Smooth muscle cell (in vitro differentiated cells): ENCODE results near the gene CHL1. TPM values are rescaled to one million over a fixed set of nuclear protein-coding genes. Genes with fewer than 3 reads are reported as not detected.

Experiments used
- DNase-seq: peaks from one replicate; lab custom pipeline; 2025; ENCODE audit not compliant: unreplicated experiment; lab: John Stamatoyannopoulos, UW
- H2AFZ ChIP-seq: fragments of 200-600 bp; sonication (generic); 2 replicates; pipeline ENCODE4 v1.6.0; 2016; ENCODE audit warnings: antibody characterized with exemption, low read depth, mild to moderate bottlenecking
- H3F3A ChIP-seq: fragments of 200-600 bp; sonication (generic); 2 replicates; pipeline ENCODE4 v1.6.0; 2017; ENCODE audit warnings: antibody characterized with exemption, low read depth
- H3K27ac ChIP-seq: fragments of 200-600 bp; sonication (generic); 2 replicates; pipeline ENCODE4 v1.5.1; 2016; ENCODE audit warnings: low read depth, mild to moderate bottlenecking
- H3K27me3 ChIP-seq: fragments of 200-600 bp; sonication (generic); 2 replicates; pipeline ENCODE4 v1.6.1; 2016; ENCODE audit warnings: low read depth, mild to moderate bottlenecking
- H3K36me3 ChIP-seq: fragments of 200-600 bp; sonication (generic); 2 replicates; pipeline ENCODE4 v1.5.1; 2016; ENCODE audit warnings: low read depth
- H3K4me1 ChIP-seq: fragments of 200-600 bp; sonication (generic); 2 replicates; pipeline ENCODE4 v1.5.1; 2016; ENCODE audit warnings: low read depth
- H3K4me2 ChIP-seq: fragments of 200-600 bp; sonication (generic); 2 replicates; pipeline ENCODE4 v1.6.0; 2016; ENCODE audit warnings: mild to moderate bottlenecking
- H3K4me3 ChIP-seq: fragments of 200-600 bp; sonication (generic); 2 replicates; pipeline ENCODE4 v1.5.1; 2016; ENCODE audit warnings: mild to moderate bottlenecking
- H3K79me2 ChIP-seq: fragments of 200-600 bp; sonication (generic); 2 replicates; pipeline ENCODE4 v1.6.0; 2016; ENCODE audit warnings: low read depth, mild to moderate bottlenecking
- H3K9ac ChIP-seq: fragments of 200-600 bp; sonication (generic); 2 replicates; pipeline ENCODE4 v1.6.0; 2016; ENCODE audit warnings: low read depth
- H3K9me3 ChIP-seq: fragments of 200-600 bp; sonication (generic); replicated peaks from 2 replicates; pipeline ENCODE4 v1.5.1; 2016; ENCODE audit warnings: low read depth
- H4K20me1 ChIP-seq: fragments of 200-600 bp; sonication (generic); 2 replicates; pipeline ENCODE4 v1.6.0; 2016; ENCODE audit warnings: low read depth
- WGBS: methylation state at CpG from one replicate; pipeline ENCODE4 v1.1.7; 2016; ENCODE audit warnings: low lambda C conversion rate; 5-methylcytosine and 5-hydroxymethylcytosine counted together
- polyA plus RNA-seq: library from polyadenylated mRNA; unstranded; fragments of >200 nt; fragmentation: Nextera tagmentation; extraction: Ambion mirVana; gene quantifications from 2 replicates; pipeline ENCODE4 v1.2.1, GENCODE V29; 2016
- total RNA-seq: library from RNA; depleted of rRNA; stranded (reverse); fragments of >200 nt; gene quantifications from 2 replicates; pipeline ENCODE4 v1.2.3, GENCODE V29; 2014
- TF ChIP-seq, protein P1 (sequence below): fragments of 200-600 bp; sonication (generic); IDR thresholded peaks from 2 replicates; pipeline ENCODE4 v1.5.1; 2017; ENCODE audit warnings: borderline replicate concordance, mild to moderate bottlenecking, antibody characterized with exemption; ENCODE audit not compliant: insufficient read depth, poor library complexity, severe bottlenecking

Gene CHL1
- total and polyA plus RNA-seq, 2 experiments from 2014 or later: not detected

- H3F3A ChIP-seq: no peaks in the 10 kb centered on the region
- H3K4me2 ChIP-seq: no peak overlapping the region
- no peak overlapping the region for H2AFZ ChIP-seq
- no peaks in the 10 kb centered on the region for H3K4me1 ChIP-seq
- DNase-seq: no peak
- 69% methylated on average over 6 of the region's 6 CpGs for WGBS
- TF ChIP-seq, protein P1, sequence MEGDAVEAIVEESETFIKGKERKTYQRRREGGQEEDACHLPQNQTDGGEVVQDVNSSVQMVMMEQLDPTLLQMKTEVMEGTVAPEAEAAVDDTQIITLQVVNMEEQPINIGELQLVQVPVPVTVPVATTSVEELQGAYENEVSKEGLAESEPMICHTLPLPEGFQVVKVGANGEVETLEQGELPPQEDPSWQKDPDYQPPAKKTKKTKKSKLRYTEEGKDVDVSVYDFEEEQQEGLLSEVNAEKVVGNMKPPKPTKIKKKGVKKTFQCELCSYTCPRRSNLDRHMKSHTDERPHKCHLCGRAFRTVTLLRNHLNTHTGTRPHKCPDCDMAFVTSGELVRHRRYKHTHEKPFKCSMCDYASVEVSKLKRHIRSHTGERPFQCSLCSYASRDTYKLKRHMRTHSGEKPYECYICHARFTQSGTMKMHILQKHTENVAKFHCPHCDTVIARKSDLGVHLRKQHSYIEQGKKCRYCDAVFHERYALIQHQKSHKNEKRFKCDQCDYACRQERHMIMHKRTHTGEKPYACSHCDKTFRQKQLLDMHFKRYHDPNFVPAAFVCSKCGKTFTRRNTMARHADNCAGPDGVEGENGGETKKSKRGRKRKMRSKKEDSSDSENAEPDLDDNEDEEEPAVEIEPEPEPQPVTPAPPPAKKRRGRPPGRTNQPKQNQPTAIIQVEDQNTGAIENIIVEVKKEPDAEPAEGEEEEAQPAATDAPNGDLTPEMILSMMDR: no peak
- no peaks in the 10 kb centered on the region for H3K36me3 ChIP-seq
- H3K79me2 ChIP-seq: no peaks in the 10 kb centered on the region
- H3K9me3 ChIP-seq: no peaks in the 10 kb centered on the region
- H3K4me3 ChIP-seq: no peak overlapping the region
- H3K27ac ChIP-seq: no peak overlapping the region
- H4K20me1 ChIP-seq: no peaks in the 10 kb centered on the region
- H3K27me3 ChIP-seq: no peaks in the 10 kb centered on the region
- no peak overlapping the region for H3K9ac ChIP-seq
These were observed 61.3 kb downstream of the CHL1 start for GRCh38 chr3:257826-258225.

- Histone ChIP-seq H3K27ac (no peak overlapping the region), H3K36me3 (no peaks in the 10 kb centered on the region), H3F3A (no peaks in the 10 kb centered on the region), H3K79me2 (no peaks in the 10 kb centered on the region), H2AFZ (no peak overlapping the region), H3K4me2 (no peak overlapping the region), H3K9me3 (no peaks in the 10 kb centered on the region), H3K9ac (no peak overlapping the region), H3K4me1 (no peaks in the 10 kb centered on the region), H4K20me1 (no peaks in the 10 kb centered on the region), H3K27me3 (no peaks in the 10 kb centered on the region), H3K4me3 (no peak overlapping the region)
- TF ChIP-seq, protein P1: no peak
- WGBS: 95% methylated on average over 2 of the region's 2 CpGs
- no peak for DNase-seq
These were observed 64.3 kb downstream of the CHL1 start for GRCh38 chr3:260898-261297.

- TF ChIP-seq, protein P1: no peak
- Histone ChIP-seq H3K36me3 (no peaks in the 10 kb centered on the region), H3K9me3 (no peaks in the 10 kb centered on the region), H3F3A (no peaks in the 10 kb centered on the region), H3K79me2 (no peaks in the 10 kb centered on the region), H3K27ac (no peak overlapping the region), H2AFZ (no peak overlapping the region), H3K9ac (no peak overlapping the region), H3K4me3 (no peak overlapping the region), H3K4me1 (no peaks in the 10 kb centered on the region), H4K20me1 (no peaks in the 10 kb centered on the region), H3K27me3 (no peaks in the 10 kb centered on the region), H3K4me2 (no peak overlapping the region)
- WGBS: 89% methylated on average over 4 of the region's 4 CpGs
- DNase-seq: no peak
These were observed 66.8 kb downstream of the CHL1 start for GRCh38 chr3:263393-263792.

- DNase-seq: no peak
- Histone ChIP-seq H2AFZ (no peak overlapping the region), H3K4me2 (no peak overlapping the region), H3K9me3 (no peaks in the 10 kb centered on the region), H3K4me1 (no peaks in the 10 kb centered on the region), H3K27ac (no peak overlapping the region), H3K4me3 (no peak overlapping the region), H3K27me3 (no peaks in the 10 kb centered on the region), H3F3A (no peaks in the 10 kb centered on the region), H4K20me1 (no peaks in the 10 kb centered on the region), H3K79me2 (no peaks in the 10 kb centered on the region), H3K9ac (no peak overlapping the region), H3K36me3 (no peaks in the 10 kb centered on the region)
- 65% methylated on average over 9 of the region's 9 CpGs for whole genome bisulfite sequencing
- TF ChIP-seq, protein P1: no peak
These were observed 68.0 kb downstream of the CHL1 start for GRCh38 chr3:264394-265156.
